HEK293T (cell line): ENCODE measurements around the gene APOL3.

Experiments
- SP1 ChIP-seq: fragments of 450-650 bp; IDR thresholded peaks from 2 replicates; pipeline ENCODE4 v1.6.1; 2017
- SUZ12 ChIP-seq: fragments of 450-650 bp; IDR thresholded peaks from 2 replicates; pipeline ENCODE4 v1.6.1; 2016; ENCODE audit warnings: mild to moderate bottlenecking

GRCh38 chr22:36153501-36154422, 6.8 kb downstream of the APOL3 start:
- no peak for TF ChIP-seq SUZ12
- no peak for TF ChIP-seq SP1
